Body of pancreas (tissue), 4 donors: ENCODE results near the gene HYCC1. TPM values are rescaled to one million over a fixed set of nuclear protein-coding genes. Genes with fewer than 3 reads are reported as not detected.
A peak's percentile ranks its signal among the peaks of the same experiment; 100 is the strongest.
"Not testable (repeated sequence)": the region's sequence is repeated elsewhere in the genome, so short reads cannot be mapped to it uniquely, and the experiment has no call there.

ENCODE experiments used
- ATAC-seq: fragments of 150-250 bp; one replicate; pipeline ENCODE4 v1.9.1; 2016
- DNase-seq, 4 donors: peaks; one replicate each; pipeline ENCODE4 v3.0.0-alpha.2; 2019
- H3K27ac ChIP-seq, 4 donors: fragments of 200-600 bp; sonication (generic); 1 replicate in 3 of 4; 2 replicates in 1 of 4; pipeline versions ENCODE4 v1.5.1 to v1.6.1; 2016 to 2019; ENCODE audit warnings: mild to moderate bottlenecking in 1 of 4, mixed read lengths in 1 of 4, moderate library complexity in 1 of 4
- H3K27me3 ChIP-seq, 2 donors: fragments of 200-600 bp; sonication (generic); one replicate each; pipeline ENCODE4 v1.6.0; 2016; ENCODE audit warnings: mild to moderate bottlenecking in 1 of 2
- H3K36me3 ChIP-seq, 2 donors: fragments of 200-600 bp; sonication (generic); replicated peaks in 1 of 2; 2 replicates each; pipeline ENCODE4 v1.5.1; 2016; ENCODE audit warnings: low read depth in 2 of 2; ENCODE audit not compliant: insufficient read depth in 1 of 2
- H3K4me1 ChIP-seq: fragments of 200-600 bp; sonication (generic); one replicate; pipeline ENCODE4 v1.6.0; 2016
- H3K4me3 ChIP-seq, 2 donors: fragments of 200-600 bp; sonication (generic); 1 replicate in 1 of 2; 2 replicates in 1 of 2; pipeline ENCODE4 v1.5.1; 2016 to 2019
- H3K9me3 ChIP-seq, 3 donors: fragments of 200-600 bp; sonication (generic); 1 replicate in 2 of 3; 2 replicates in 1 of 3; pipeline ENCODE4 v1.5.1; 2016
- POLR2A ChIP-seq, 3 donors: fragments of 450-650 bp; IDR thresholded peaks; one replicate each; pipeline ENCODE4 v1.6.1; 2016; ENCODE audit warnings: antibody characterized with exemption in 3 of 3, mild to moderate bottlenecking in 2 of 3
- WGBS, 2 donors: methylation state at CpG; one replicate each; pipeline ENCODE4 v1.1.5; 2017; 5-methylcytosine and 5-hydroxymethylcytosine counted together
- intact Hi-C: fragments of 100-400 bp; cut with DNase I; formaldehyde crosslinking; loops from one replicate; pipeline ENCODE4 v1.15.1; 2023
- total RNA-seq, 2 donors: library from RNA; depleted of rRNA; stranded (reverse); fragments of >200 nt; gene quantifications; one replicate each; pipeline ENCODE4 v1.1.0, GENCODE V29; 2016
- TF ChIP-seq, protein P1 (sequence below), 7 experiments: fragments of 450-650 bp in 4 of 7; fragments of 200-600 bp in 3 of 7; sonication (generic) in 3 of 7; IDR thresholded peaks; one replicate each; pipeline ENCODE4 v1.5.1; 2016 to 2019; ENCODE audit warnings: antibody characterized with exemption in 7 of 7

HYCC1 gene
- total RNA-seq, 2 donors from 2014 or later: 8.6 to 10.5 TPM

DNA sequence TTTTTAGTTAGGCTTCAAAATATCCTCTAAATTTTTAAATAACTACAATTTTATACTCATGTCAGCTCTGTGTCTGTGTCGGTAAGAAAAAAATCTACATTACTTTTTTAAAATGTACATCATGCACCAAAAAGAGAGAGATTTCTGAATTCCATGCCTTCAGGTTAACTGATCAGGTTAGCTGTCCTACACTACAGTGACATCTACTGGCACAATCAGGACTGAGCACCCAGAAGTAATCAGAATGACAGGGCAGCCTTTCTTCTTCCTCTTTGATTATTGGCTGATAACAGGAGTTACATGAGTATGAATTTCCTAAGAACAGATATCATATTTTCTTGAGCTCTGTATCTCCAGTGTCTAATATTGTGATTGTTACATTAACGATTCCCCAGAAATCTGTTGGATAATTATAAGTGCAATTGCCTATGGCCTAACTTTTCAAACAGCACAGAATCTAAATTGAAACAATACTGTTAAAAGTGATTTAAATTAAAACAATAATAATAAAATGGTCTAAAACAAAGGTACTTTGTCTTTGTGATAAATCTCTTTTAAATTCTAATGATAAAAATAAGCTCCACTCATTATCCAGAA is 41.8 kb upstream of the HYCC1 start:
- intact Hi-C loops: no loop called here
- H3K27me3 ChIP-seq: no peaks in the 10 kb centered on the region
- ATAC-seq (peak; percentile 73), DNase-seq (peak; percentile 47 to 65 (median 57))
- 1 to 2% methylated on average over 2 of the region's 2 CpGs for WGBS, 2 donors
- TF ChIP-seq, protein P1, sequence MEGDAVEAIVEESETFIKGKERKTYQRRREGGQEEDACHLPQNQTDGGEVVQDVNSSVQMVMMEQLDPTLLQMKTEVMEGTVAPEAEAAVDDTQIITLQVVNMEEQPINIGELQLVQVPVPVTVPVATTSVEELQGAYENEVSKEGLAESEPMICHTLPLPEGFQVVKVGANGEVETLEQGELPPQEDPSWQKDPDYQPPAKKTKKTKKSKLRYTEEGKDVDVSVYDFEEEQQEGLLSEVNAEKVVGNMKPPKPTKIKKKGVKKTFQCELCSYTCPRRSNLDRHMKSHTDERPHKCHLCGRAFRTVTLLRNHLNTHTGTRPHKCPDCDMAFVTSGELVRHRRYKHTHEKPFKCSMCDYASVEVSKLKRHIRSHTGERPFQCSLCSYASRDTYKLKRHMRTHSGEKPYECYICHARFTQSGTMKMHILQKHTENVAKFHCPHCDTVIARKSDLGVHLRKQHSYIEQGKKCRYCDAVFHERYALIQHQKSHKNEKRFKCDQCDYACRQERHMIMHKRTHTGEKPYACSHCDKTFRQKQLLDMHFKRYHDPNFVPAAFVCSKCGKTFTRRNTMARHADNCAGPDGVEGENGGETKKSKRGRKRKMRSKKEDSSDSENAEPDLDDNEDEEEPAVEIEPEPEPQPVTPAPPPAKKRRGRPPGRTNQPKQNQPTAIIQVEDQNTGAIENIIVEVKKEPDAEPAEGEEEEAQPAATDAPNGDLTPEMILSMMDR (IDR thresholded peaks at IDR 0.05): peak; percentile 50 to 90 (median 86)
- TF ChIP-seq POLR2A (IDR thresholded peaks at IDR 0.05): no peak
- no peaks in the 10 kb centered on the region for H3K9me3 ChIP-seq
- no peaks in the 10 kb centered on the region for H3K36me3 ChIP-seq
- no peak overlapping the region for H3K27ac ChIP-seq
- H3K4me3 ChIP-seq: no peak overlapping the region
- H3K4me1 ChIP-seq: no peaks in the 10 kb centered on the region

DNA sequence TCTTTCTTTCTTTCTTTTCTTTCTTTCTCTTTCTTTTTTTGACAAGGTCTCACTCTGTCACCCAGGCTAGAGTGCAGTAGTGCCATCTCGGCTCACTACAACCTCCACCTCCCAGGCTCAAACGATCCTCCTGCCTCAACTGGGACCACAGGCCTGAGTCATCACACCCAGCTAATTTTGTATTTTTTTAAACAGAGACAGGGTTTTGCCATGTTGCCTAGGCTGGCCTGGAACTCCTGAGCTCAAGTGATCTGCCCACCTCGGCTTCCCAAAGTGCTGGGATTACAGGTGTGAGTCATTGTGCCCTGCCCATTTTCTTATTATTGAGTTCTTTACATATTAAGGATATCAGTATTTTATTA is 37.2 kb upstream of the HYCC1 start:
- H3K9me3 ChIP-seq, ATAC-seq, H3K27ac ChIP-seq, DNase-seq, intact Hi-C loops, H3K27me3 ChIP-seq, H3K4me1 ChIP-seq, H3K36me3 ChIP-seq, H3K4me3 ChIP-seq: not testable (repeated sequence)
- 74 to 80% methylated on average over 3 of the region's 3 CpGs for WGBS, 2 donors

DNA sequence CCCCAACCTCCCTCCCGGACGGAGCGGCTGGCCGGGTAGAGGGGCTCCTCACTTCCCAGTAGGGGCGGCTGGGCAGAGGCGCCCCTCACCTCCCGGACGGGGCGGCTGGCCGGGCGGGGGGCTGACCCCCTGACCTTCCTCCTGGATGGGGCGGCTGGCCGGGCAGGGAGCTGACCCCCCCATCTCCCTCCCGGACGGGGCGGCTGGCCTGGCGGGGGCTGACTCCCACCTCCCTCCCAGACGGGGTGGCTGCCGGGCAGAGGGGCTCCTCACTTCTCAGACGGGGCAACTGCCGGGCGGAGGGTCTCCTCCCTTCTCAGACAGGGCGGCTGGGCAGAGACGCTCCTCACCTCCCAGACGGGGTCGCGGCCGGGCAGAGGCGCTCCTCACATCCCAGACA is 32.4 kb upstream of the HYCC1 start:
- H3K4me3 ChIP-seq, DNase-seq, H3K27ac ChIP-seq, H3K27me3 ChIP-seq, H3K9me3 ChIP-seq, H3K4me1 ChIP-seq, intact Hi-C loops, ATAC-seq, H3K36me3 ChIP-seq: not testable (repeated sequence)
- 95% methylated on average over 7 of the region's 29 CpGs; no CpG with 5 or more reads in 1 of the 2 donors for WGBS, 2 donors

DNA sequence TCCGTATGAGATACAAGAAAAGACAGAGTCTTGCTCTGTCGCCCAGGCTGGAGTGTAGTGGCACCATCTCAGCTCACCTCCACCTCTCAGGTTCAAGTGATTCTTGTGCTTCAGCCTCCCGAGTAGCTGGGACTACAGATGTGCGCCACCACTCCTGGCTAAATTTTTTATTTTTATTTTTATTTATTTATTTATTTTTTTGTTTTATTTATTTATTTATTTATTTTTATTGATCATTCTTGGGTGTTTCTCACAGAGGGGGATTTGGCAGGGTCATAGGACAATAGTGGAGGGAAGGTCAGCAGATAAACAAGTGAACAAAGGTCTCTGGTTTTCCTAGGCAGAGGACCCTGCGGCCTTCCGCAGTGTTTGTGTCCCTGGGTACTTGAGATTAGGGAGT is 31.2 kb upstream of the HYCC1 start:
- ATAC-seq, H3K36me3 ChIP-seq, H3K9me3 ChIP-seq, H3K27ac ChIP-seq, H3K4me3 ChIP-seq, H3K4me1 ChIP-seq, intact Hi-C loops, H3K27me3 ChIP-seq, DNase-seq: not testable (repeated sequence)
- 85 to 91% methylated on average over 4 of the region's 6 CpGs for WGBS, 2 donors

DNA sequence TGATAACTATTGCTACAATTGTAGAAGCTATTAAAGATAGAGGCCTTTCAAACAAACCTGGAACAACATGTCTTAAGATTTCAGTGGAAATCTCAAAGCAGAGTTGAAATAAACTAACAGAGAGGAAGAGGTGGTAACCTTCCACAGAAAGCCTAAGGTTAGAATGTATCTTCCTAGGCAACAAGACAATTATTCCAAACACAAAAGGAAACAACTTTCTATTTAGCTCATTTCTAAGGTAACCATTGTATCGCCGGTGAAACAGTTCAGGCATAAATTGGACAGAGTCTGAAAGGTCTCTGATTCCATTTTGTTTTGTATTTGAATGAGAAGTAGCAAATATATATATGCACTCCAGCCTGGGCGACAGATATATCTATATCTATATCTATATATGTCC is 30.7 kb upstream of the HYCC1 start:
- Histone ChIP-seq H3K4me3 (no peak overlapping the region), H3K27ac (no peak overlapping the region), H3K36me3 (no peaks in the 10 kb centered on the region), H3K27me3 (no peaks in the 10 kb centered on the region), H3K4me1 (no peaks in the 10 kb centered on the region), H3K9me3 (no peaks in the 10 kb centered on the region)
- TF ChIP-seq POLR2A (IDR thresholded peaks at IDR 0.05): no peak
- TF ChIP-seq, protein P1 (IDR thresholded peaks at IDR 0.05): no peak
- WGBS, 2 donors: 74 to 78% methylated on average over 3 of the region's 3 CpGs
- DNase-seq (no peak), ATAC-seq (no peak)
- intact Hi-C loops: no loop called here

DNA sequence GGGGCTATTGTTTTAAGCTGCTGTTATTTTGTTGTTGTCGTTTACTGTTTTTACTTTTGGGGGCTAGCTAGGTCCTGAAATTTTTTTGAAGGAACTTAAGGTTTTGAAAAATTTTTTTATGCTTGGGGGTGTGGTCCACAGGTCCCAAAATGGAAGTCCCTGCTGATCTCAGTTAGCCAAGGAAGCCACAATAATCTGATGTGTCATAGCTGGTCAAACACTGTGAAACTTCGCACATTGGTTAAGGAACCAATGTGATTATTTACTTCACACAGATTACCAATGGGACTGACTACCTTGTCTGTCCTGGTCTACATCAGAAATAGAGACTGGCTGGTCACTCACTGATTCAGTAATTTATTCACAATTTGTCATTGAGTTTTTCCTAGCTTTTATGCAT is 29.5 kb upstream of the HYCC1 start:
- no peak for TF ChIP-seq POLR2A (IDR thresholded peaks at IDR 0.05)
- TF ChIP-seq, protein P1 (IDR thresholded peaks at IDR 0.05): no peak
- Histone ChIP-seq H3K27ac (no peak overlapping the region), H3K27me3 (no peaks in the 10 kb centered on the region), H3K36me3 (no peaks in the 10 kb centered on the region), H3K4me3 (no peak overlapping the region), H3K9me3 (no peaks in the 10 kb centered on the region), H3K4me1 (no peaks in the 10 kb centered on the region)
- 79 to 81% methylated on average over 2 of the region's 2 CpGs for WGBS, 2 donors
- intact Hi-C loops: no loop called here
- DNase-seq (no peak), ATAC-seq (no peak)

DNA sequence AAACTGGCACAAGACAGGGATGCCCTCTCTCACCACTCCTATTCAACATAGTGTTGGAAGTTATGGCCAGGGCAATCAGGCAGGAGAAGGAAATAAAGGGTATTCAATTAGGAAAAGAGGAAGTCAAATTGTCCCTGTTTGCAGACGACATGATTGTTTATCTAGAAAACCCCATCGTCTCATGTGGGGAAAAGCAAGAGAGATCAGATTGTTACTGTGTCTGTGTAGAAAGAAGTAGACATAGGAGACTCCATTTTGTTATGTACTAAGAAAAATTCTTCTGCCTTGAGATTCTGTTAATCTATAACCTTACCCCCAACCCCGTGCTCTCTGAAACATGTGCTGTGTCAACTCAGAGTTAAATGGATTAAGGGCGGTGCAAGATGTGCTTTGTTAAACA is 25.7 kb upstream of the HYCC1 start:
- H3K27me3 ChIP-seq, H3K4me3 ChIP-seq, H3K27ac ChIP-seq, DNase-seq, ATAC-seq, H3K4me1 ChIP-seq, intact Hi-C loops, H3K36me3 ChIP-seq, H3K9me3 ChIP-seq: not testable (repeated sequence)
- 45 to 50% methylated on average over 2 of the region's 4 CpGs for WGBS, 2 donors

DNA sequence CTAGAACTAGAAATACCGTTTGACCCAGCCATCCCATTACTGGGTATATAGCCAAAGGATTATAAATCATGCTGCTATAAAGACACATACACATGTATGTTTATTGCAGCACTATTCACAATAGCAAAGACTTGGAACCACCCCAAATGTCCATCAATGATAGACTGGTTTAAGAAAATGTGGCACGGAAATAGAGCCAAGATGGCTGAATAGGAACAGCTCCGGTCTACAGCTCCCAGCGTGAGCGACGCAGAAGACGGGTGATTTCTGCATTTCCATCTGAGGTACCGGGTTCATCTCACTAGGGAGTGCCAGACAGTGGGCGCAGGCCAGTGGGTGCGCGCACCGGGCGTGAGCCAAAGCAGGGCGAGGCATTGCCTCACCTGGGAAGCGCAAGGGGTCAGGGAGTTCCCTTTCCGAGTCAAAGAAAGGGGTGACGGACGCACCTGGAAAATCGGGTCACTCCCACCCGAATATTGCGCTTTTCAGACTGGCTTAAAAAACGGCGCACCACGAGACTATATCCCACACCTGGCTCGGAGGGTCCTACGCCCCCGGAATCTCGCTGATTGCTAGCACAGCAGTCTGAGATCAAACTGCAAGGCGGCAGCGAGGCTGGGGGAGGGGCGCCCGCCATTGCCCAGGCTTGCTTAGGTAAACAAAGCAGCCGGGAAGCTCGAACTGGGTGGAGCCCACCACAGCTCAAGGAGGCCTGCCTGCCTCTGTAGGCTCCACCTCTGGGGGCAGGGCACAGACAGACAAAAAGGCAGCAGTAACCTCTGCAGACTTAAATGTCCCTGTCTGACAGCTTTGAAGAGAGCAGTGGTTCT is 21.8 kb upstream of the HYCC1 start:
- H3K4me3 ChIP-seq, DNase-seq, H3K9me3 ChIP-seq, ATAC-seq, H3K27ac ChIP-seq, H3K36me3 ChIP-seq, H3K4me1 ChIP-seq, intact Hi-C loops, H3K27me3 ChIP-seq: not testable (repeated sequence)
- WGBS, 2 donors: 75 to 91% methylated on average over 16 to 28 of the region's 34 CpGs
